Stimulated activated CD4-positive, alpha-beta T cell treated with anti-CD3 and anti-CD28 coated beads, Interleukin-1b, Interleukin-23, amount 100 ng/mL, for 24 hours (primary cell): ENCODE measurements around the gene PASK.
"Not testable (repeated sequence)": the region's sequence is repeated elsewhere in the genome, so short reads cannot be mapped to it uniquely, and the experiment has no call there.

Experiments
- DNase-seq, 4 experiments: peaks; one replicate each; pipeline ENCODE4 v3.0.0-alpha.2; 2020; ENCODE audit warnings: low read depth in 4 of 4, low spot score in 1 of 4

Gene PASK

GRCh38 chr2:241148891-241149674 lies at the start of gene PASK:
Gene PASK (minus strand): TSS chr2:241149472. CDS start chr2:241143032, 6,440 bp downstream.
- peak; percentile 78 to 91 (median 88) for DNase-seq

- no peak for DNase-seq
Observed at GRCh38 chr2:241198381-241199279, 49.4 kb upstream of the PASK start.

GRCh38 chr2:241197947-241198346 lies 48.7 kb upstream of the PASK start:
- no peak for DNase-seq

GRCh38 chr2:241197246-241197645 lies 48.0 kb upstream of the PASK start:
- not testable (repeated sequence) for DNase-seq

GRCh38 chr2:241195506-241196130 lies 46.3 kb upstream of the PASK start:
- no peak for DNase-seq

GRCh38 chr2:241194811-241195210 lies 45.5 kb upstream of the PASK start:
- no peak for DNase-seq

GRCh38 chr2:241193271-241193670 lies 44.0 kb upstream of the PASK start:
- no peak for DNase-seq

GRCh38 chr2:241191081-241191480 lies 41.8 kb upstream of the PASK start:
- DNase-seq, result no peak

- no peak for DNase-seq
Observed at GRCh38 chr2:241190291-241190981, 41.2 kb upstream of the PASK start.

- DNase-seq, result no peak
Observed at GRCh38 chr2:241189856-241190201, 40.6 kb upstream of the PASK start.

- DNase-seq, result no peak
Observed at GRCh38 chr2:241189093-241189855, 40.0 kb upstream of the PASK start.

GRCh38 chr2:241188361-241189092 lies 39.3 kb upstream of the PASK start, which contains the start of gene ANO7:
Gene ANO7 (plus strand): TSS chr2:241188677. CDS start chr2:241190064, 1,387 bp downstream.
- DNase-seq, result no peak

- no peak for DNase-seq
Observed at GRCh38 chr2:241187918-241188234, 38.6 kb upstream of the PASK start.

- DNase-seq, result no peak
Observed at GRCh38 chr2:241187101-241187917, 38.0 kb upstream of the PASK start.

- DNase-seq, result no peak
Observed at GRCh38 chr2:241185961-241186360, 36.7 kb upstream of the PASK start.

GRCh38 chr2:241184901-241185300 lies 35.6 kb upstream of the PASK start:
- DNase-seq, result no peak

- DNase-seq, result no peak
Observed at GRCh38 chr2:241183221-241183620, 33.9 kb upstream of the PASK start.

GRCh38 chr2:241182531-241183133 lies 33.4 kb upstream of the PASK start:
- DNase-seq, result no peak

- DNase-seq, result no peak
Observed at GRCh38 chr2:241182126-241182525, 32.9 kb upstream of the PASK start.
